Measurements from ENCODE around the gene DNAJC30.
"Not testable (repeated sequence)": the region's sequence is repeated elsewhere in the genome, so short reads cannot be mapped to it uniquely, and the experiment has no call there.

The DNAJC30 gene

GRCh38 chr7:73683056-73683787, at the start of gene DNAJC30, which contains the start of gene BUD23:
Gene DNAJC30, minus strand, starts transcription at chr7:73683453. Its CDS starts 30 bp downstream, at chr7:73683423.
Gene BUD23, plus strand, starts transcription at chr7:73683597. Its CDS starts 29 bp downstream, at chr7:73683626.
- DNase-seq (ENCODE audit: low read depth in 1 of 2, low spot score in 1 of 2) = peak; percentile 89 to 94

GRCh38 chr7:73732397-73732796, 49.1 kb upstream of the DNAJC30 start:
- DNase-seq (ENCODE audit: low read depth in 1 of 2, low spot score in 1 of 2) = no peak

GRCh38 chr7:73730485-73730884, 47.2 kb upstream of the DNAJC30 start:
- no peak for DNase-seq (ENCODE audit: low read depth in 1 of 2, low spot score in 1 of 2)

- no peak for DNase-seq (ENCODE audit: low read depth in 1 of 2, low spot score in 1 of 2)
These were observed 45.3 kb upstream of the DNAJC30 start for GRCh38 chr7:73728551-73728950.

- DNase-seq (ENCODE audit: low read depth in 1 of 2, low spot score in 1 of 2) = no peak
These were observed 44.7 kb upstream of the DNAJC30 start for GRCh38 chr7:73727952-73728351.

- DNase-seq (ENCODE audit: low read depth in 1 of 2, low spot score in 1 of 2) = no peak
These were observed 42.8 kb upstream of the DNAJC30 start for GRCh38 chr7:73726083-73726466.

GRCh38 chr7:73723813-73724212, 40.6 kb upstream of the DNAJC30 start:
- DNase-seq (ENCODE audit: low read depth in 1 of 2, low spot score in 1 of 2) = no peak

GRCh38 chr7:73722785-73723184, 39.5 kb upstream of the DNAJC30 start:
- no peak for DNase-seq (ENCODE audit: low read depth in 1 of 2, low spot score in 1 of 2)

GRCh38 chr7:73722182-73722581, 38.9 kb upstream of the DNAJC30 start:
- DNase-seq (ENCODE audit: low read depth in 1 of 2, low spot score in 1 of 2) = not testable (repeated sequence)

GRCh38 chr7:73721377-73721817, 38.1 kb upstream of the DNAJC30 start:
- DNase-seq (ENCODE audit: low read depth in 1 of 2, low spot score in 1 of 2) = no peak

GRCh38 chr7:73720443-73720842, 37.2 kb upstream of the DNAJC30 start:
- not testable (repeated sequence) for DNase-seq (ENCODE audit: low read depth in 1 of 2, low spot score in 1 of 2)

- no peak for DNase-seq (ENCODE audit: low read depth in 1 of 2, low spot score in 1 of 2)
These were observed 36.5 kb upstream of the DNAJC30 start for GRCh38 chr7:73719806-73720169.

GRCh38 chr7:73718905-73719805, 35.9 kb upstream of the DNAJC30 start, which contains the start of gene STX1A:
Gene STX1A, minus strand, starts transcription at chr7:73719669. Its CDS starts 38 bp downstream, at chr7:73719631.
- peak; percentile 51 to 65 for DNase-seq (ENCODE audit: low read depth in 1 of 2, low spot score in 1 of 2)

- DNase-seq (ENCODE audit: low read depth in 1 of 2, low spot score in 1 of 2) = no peak
These were observed 35.2 kb upstream of the DNAJC30 start for GRCh38 chr7:73718438-73718881.

GRCh38 chr7:73717991-73718405, 34.7 kb upstream of the DNAJC30 start:
- DNase-seq (ENCODE audit: low read depth in 1 of 2, low spot score in 1 of 2) = peak; percentile 50 to 52

- no peak for DNase-seq (ENCODE audit: low read depth in 1 of 2, low spot score in 1 of 2)
These were observed 34.0 kb upstream of the DNAJC30 start for GRCh38 chr7:73717025-73717807.

- DNase-seq (ENCODE audit: low read depth in 1 of 2, low spot score in 1 of 2) = no peak
These were observed 33.2 kb upstream of the DNAJC30 start for GRCh38 chr7:73716318-73716890.

GRCh38 chr7:73715648-73716317, 32.5 kb upstream of the DNAJC30 start:
- DNase-seq (ENCODE audit: low read depth in 1 of 2, low spot score in 1 of 2) = peak in 1 of 2 donors; percentile 28

GRCh38 chr7:73713319-73713718, 30.1 kb upstream of the DNAJC30 start:
- DNase-seq (ENCODE audit: low read depth in 1 of 2, low spot score in 1 of 2) = not testable (repeated sequence)

- no peak for DNase-seq (ENCODE audit: low read depth in 1 of 2, low spot score in 1 of 2)
These were observed 29.5 kb upstream of the DNAJC30 start for GRCh38 chr7:73712773-73713172.

Data from stimulated activated CD4-positive, alpha-beta T cell treated with anti-CD3 and anti-CD28 coated beads, Interleukin-15, amount 100 ng/mL, for 1 hour (primary cell).